IPS DF 4.7 (cell line): ENCODE data around the gene LRRC59.

Experiments
- DNase-seq: peaks from one replicate; pipeline ENCODE4 v3.0.0-alpha.2; 2013; ENCODE audit warnings: low spot score; ENCODE audit errors: extremely low read depth

The LRRC59 gene

DNA sequence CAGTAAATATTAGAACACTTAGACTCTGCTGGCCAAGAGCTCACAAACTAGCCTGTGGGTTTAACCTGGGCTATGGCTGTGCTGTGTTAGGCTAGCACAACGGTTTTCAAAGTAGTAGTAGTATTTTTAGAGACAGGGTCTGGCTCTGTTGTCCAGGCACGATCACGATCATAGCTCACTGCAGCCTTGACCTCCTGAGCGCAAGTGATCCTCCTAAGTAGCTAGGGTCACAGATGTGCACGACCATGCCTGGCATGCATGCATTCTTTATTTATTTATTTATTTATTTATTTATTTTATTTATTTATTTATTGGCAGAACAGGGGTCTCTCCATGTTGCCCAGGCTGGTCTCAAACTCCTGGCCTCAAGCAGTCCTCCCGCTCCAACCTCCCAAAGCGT lies 34.7 kb downstream of the LRRC59 start:
- DNase-seq, result no peak

GRCh38 chr17:50361561-50362480 lies 35.5 kb downstream of the LRRC59 start:
- no peak for DNase-seq

GRCh38 chr17:50360486-50361115 lies 36.7 kb downstream of the LRRC59 start:
- DNase-seq, result no peak

DNA sequence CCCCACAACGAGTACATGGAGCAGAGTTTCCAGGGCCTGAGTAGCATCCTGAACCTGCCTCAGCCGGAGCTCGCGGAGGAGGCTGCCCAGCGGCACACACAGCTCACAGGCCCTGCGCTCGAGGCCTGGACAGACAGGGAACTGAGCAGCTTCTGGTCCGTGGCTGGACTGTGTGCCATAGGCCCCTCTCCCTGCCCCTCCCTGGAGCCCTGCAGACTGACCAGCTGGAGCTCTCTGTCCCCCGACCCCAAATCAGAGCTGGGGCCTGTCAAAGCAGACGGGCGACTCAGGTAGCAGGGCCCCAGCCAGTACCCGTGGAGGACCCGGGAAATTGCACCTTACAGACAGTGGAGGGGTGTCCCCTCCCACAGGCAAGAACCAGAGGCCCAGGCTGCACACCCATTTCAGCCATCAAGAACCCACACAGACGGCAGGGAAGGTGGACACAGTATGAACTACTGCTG lies 37.3 kb downstream of the LRRC59 start:
- no peak for DNase-seq

DNA sequence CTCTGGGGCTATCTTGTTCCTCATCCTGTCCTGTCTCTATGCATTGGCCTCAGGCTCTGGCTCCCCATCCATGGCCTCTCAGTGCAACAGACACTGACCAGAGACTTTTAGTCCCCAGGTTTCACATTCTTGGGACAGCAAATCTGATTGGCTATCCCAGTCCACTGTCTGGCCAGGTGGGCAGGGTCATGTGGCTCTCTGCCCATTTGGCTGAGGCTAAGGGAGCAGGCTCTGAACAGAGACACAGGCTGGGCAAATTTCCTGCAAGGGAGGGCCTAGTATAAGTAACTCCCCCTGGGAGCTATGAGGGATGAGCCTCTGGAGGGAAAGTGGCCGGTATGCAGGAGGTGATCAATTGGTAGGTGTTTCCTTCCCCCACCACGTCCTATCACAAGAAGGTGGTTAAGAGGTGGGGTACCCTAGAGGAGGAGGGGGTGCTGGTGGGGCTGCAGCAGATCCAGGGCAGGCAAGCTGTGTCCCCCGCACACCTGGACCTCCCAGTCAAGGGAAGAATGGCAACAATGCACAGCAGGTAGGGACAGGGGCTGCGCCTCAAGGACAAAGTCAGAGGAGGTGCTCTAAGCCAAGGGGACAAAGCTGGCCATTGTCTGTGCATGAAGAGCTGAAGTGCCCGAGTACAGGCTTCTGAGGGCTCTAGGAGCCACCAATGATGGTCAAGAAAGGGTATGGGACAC lies 38.2 kb downstream of the LRRC59 start:
- DNase-seq, result no peak

- no peak for DNase-seq
Observed at GRCh38 chr17:50358177-50358576, 39.1 kb downstream of the LRRC59 start.

DNA sequence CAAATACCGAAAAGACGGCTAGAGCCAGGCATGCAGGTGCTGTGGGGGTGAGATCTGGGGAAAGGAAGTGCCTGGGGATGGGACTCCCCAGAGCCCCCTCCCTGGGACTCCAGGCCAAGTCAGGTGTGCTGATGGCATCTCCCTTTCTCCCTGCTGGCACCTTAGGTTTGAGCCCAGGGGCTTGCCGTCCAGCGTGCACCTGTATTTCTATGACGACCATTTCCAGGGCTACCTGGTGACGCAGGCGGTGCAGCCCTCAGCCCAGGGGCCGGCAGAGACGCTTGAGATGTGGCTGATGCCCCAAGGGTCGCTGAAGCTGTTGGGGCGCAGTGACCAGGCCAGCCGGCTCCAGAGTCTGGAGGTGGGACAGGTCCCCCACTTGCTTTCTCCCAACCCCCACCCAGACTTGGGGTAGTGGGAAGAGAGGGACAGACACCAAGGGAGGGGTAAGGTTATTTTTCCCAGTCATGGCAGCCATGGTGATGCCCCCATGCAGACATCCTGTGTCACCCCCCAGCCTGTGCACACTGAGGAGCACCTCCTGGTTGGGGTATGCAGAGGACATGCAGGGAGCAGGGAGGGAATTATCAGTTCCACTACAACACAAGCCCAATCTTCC lies 40.3 kb downstream of the LRRC59 start:
- no peak for DNase-seq

DNA sequence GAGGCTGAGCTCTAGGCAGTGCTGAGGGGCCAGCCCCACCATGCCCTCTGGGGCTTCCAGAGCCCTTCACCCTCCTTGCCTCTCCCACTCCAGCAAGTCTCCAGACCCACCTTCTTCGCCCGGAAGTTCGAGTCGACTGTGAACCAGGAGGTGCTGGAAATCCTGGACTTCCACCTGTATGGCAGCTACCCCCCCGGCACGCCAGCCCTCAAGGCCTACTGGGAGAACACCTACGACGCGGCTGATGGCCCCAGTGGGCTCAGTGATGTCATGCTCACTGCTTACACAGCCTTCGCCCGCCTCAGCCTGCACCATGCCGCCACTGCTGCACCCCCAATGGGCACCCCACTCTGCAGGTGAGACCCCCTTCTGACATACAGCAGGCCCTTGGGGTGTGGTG lies 40.9 kb downstream of the LRRC59 start:
- DNase-seq, result no peak

- DNase-seq, result no peak
Observed at GRCh38 chr17:50355701-50356341, 41.5 kb downstream of the LRRC59 start.

- no peak for DNase-seq
Observed at GRCh38 chr17:50355336-50355700, 42.0 kb downstream of the LRRC59 start.

DNA sequence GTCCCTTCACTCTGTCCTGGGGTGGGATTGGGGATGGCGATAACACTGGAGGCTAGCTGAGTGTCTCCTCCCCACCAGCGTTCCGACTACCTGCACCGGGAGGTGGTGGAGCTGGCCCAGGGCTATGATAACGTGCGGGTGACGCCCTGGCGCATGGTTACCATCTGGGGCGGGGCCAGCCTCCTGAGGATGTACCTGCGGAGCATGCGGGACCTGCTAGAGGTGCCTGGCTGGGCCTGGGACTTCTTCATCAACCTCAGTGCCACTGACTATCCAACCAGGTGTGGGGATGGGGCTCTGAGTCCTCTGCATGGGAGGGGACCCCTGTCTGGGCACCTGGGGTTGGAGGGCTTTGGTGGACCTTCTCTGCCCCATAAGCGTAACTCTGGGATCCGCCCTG lies 42.5 kb downstream of the LRRC59 start:
- DNase-seq, result no peak

DNA sequence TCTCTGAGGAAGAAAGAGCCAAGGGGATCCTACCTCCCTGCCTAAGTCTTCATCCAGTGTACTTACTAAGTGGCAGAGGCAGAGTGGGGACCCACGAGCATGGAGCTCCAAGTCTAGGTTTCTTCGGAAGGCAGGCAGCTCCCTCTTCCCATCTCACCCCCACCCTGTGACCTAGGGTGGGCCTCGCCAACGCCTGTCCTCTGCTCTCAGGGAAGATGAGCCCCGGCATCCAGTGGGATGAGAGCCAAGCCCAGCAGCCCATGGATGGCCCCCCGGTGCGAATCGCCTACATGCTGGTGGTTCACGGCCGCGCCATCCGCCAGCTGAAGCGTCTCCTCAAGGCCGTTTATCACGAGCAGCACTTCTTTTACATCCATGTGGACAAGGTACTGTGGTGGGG lies 43.1 kb downstream of the LRRC59 start:
- DNase-seq, result no peak

- DNase-seq, result no peak
Observed at GRCh38 chr17:50353600-50354195, 43.6 kb downstream of the LRRC59 start.

GRCh38 chr17:50352693-50353599 lies 44.4 kb downstream of the LRRC59 start:
- DNase-seq, result no peak

GRCh38 chr17:50352072-50352692 lies 45.1 kb downstream of the LRRC59 start:
- no peak for DNase-seq

DNA sequence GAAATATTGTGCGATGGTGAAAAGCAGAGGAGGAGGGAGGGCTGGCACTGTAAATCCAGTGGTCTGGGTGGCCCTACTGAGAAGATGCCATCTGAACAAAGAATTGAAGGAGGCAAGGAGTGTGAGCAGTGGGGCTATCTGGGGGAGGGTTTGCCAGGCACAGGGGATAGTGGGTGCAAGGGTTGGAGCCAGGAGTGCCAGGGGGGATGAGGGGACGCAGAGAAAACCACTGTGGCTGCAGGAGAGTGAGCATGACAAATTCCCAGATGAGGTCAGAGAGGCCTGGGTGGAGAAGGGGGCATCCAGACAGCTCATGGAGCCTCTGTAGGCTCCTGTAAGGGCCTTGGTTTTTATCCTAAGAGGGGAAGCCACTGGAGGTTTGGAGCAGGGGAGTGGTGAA lies 46.6 kb downstream of the LRRC59 start:
- DNase-seq, result no peak

DNA sequence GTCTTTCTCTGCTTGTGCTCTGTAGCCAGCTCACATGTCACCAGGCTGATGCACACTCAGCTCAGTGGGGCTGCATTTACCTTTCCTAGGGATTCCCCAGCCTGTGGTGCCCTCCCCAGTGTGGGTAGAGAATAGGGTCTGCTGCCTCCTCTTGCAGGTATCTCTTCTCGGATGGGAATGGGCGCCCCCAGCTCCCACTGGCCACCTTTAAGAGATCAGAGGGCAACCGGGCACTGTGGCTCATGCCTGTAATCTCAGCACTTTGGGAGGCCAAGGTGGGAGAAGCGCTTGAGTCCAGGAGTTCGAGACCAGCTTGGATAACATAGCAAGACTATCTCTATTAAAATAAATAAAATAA lies 48.1 kb downstream of the LRRC59 start:
- DNase-seq, result no peak

GRCh38 chr17:50348522-50349242 lies 48.6 kb downstream of the LRRC59 start:
- DNase-seq, result no peak

DNA sequence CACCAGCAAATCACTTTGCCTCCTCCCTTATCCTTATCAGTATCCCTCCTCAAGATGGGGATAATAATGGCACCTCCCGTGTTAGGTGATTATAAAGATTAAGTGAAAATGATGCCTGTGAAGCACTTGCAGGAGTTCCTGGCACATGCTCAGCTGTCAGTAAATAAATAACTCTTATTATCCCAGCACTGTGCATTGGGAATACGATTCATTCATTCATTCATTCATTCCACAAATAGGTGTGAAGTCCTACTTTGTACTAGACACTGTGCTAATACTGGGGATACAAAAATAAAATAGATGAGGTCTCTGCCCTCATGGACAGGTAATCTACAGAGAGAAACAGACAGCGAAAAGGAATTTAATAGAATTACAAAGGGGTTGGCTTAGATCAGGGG lies 49.4 kb downstream of the LRRC59 start:
- no peak for DNase-seq
